Measurements from ENCODE around the gene NINL.

NINL gene

DNA sequence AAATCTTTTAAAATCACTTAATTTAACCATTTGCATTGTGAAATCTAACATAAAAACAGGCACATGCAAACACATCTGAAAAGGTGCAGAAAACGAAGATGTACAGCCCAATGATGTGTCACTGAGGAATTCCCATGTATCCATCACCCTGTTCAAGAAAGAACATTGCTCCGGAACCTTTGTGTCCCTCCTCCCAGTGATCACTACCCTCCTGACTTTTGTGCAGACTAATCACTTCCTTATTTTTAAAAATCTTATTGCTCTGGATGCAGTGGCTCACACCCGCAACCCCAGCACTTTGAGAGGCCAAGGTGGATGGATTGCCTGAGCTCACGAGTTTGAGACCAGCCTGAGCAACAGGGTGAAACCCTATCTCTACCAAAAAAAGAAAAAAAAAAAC lies 163.3 kb downstream of the NINL start:
- Histone ChIP-seq H3K4me1 (ENCODE audit: control insufficient read depth, low read length) (no peaks in the 10 kb centered on the region), H3K27me3 (ENCODE audit: control insufficient read depth, low read length) (no peaks in the 10 kb centered on the region), H3F3A (ENCODE audit: control insufficient read depth, insufficient read depth) (peaks cover 7% of the 10 kb centered on the region; the same call in 1 of the 2 replicates), H3K4me3 (ENCODE audit: low read length) (no peak overlapping the region), H3K4me2 (ENCODE audit: low read length) (no peak overlapping the region), H3K79me2 (ENCODE audit: control insufficient read depth, low read length) (peaks cover 7% of the 10 kb centered on the region; the same call in 1 of the 2 replicates), H3K9me3 (ENCODE audit: control insufficient read depth, insufficient read depth, low read length) (no peaks in the 10 kb centered on the region), H4K20me1 (ENCODE audit: control insufficient read depth, insufficient read depth, low read depth, low read length) (peaks cover 5% of the 10 kb centered on the region; the same call in 1 of the 2 replicates), H3K9me2 (replicated peaks; ENCODE audit: control insufficient read depth, low read length) (no peaks in the 10 kb centered on the region), H3K27ac (ENCODE audit: low read depth, low read length) (no peak overlapping the region), H3K36me3 (ENCODE audit: control insufficient read depth, low read length) (peaks cover 82% of the 10 kb centered on the region)
- no peak for TF ChIP-seq EZH2phosphoT487 (IDR thresholded peaks at IDR 0.05; ENCODE audit: borderline replicate concordance, low read length)
- TF ChIP-seq, protein P1, sequence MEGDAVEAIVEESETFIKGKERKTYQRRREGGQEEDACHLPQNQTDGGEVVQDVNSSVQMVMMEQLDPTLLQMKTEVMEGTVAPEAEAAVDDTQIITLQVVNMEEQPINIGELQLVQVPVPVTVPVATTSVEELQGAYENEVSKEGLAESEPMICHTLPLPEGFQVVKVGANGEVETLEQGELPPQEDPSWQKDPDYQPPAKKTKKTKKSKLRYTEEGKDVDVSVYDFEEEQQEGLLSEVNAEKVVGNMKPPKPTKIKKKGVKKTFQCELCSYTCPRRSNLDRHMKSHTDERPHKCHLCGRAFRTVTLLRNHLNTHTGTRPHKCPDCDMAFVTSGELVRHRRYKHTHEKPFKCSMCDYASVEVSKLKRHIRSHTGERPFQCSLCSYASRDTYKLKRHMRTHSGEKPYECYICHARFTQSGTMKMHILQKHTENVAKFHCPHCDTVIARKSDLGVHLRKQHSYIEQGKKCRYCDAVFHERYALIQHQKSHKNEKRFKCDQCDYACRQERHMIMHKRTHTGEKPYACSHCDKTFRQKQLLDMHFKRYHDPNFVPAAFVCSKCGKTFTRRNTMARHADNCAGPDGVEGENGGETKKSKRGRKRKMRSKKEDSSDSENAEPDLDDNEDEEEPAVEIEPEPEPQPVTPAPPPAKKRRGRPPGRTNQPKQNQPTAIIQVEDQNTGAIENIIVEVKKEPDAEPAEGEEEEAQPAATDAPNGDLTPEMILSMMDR (IDR thresholded peaks at IDR 0.05; ENCODE audit: low read depth, low read length, poor library complexity, severe bottlenecking) = no peak

DNA sequence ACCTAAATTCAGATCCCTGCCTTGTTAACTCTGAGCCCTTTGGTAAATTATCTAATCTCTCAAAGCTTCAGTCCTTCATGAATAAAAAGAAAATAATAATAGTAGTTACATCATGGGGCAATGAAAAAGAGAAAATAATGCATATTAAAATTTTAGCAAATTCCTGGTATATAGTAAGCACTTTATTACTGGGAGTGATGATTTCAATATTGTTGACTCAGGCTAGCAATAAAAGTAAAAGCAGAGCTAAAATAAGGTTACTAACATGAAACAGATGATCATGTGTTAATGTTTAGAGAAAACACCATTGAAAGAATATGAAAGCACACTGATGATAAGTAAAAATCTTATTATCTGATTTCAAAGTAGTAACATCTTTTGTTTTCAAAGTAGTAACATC lies 164.2 kb downstream of the NINL start:
- peaks cover 82% of the 10 kb centered on the region for H3K36me3 ChIP-seq (ENCODE audit: control insufficient read depth, low read length)
- H3F3A ChIP-seq (ENCODE audit: control insufficient read depth, insufficient read depth) = peaks cover 7% of the 10 kb centered on the region; the same call in 1 of the 2 replicates
- no peaks in the 10 kb centered on the region for H3K4me1 ChIP-seq (ENCODE audit: control insufficient read depth, low read length)

DNA sequence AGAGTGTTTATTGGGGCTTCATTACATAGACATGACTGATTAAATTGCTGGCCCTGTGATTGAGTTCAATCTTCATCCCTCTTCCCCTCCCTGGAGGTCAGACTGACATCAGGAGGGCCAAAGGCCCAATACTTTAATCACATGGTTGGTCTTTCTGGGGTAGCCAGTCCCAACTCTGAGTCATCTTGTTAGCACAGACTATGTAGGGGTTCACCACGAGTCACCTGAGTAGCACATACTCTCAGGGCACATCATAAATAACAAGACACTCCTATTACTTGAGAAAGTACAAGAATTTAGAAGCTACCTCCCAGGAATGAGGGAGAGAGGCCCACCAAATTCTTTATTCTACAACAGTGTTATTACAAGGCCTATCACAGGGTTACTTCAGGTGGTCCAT lies 166.6 kb downstream of the NINL start:
- no peak overlapping the region for H3K4me2 ChIP-seq (ENCODE audit: low read length)
- H3K79me2 ChIP-seq (ENCODE audit: control insufficient read depth, low read length) = peaks cover 25% of the 10 kb centered on the region
- no peak overlapping the region for H3K4me3 ChIP-seq (ENCODE audit: low read length)
- no peaks in the 10 kb centered on the region for H3K9me2 ChIP-seq (replicated peaks; ENCODE audit: control insufficient read depth, low read length)
- peaks cover 7% of the 10 kb centered on the region; the same call in 1 of the 2 replicates for H3F3A ChIP-seq (ENCODE audit: control insufficient read depth, insufficient read depth)
- no peaks in the 10 kb centered on the region for H3K4me1 ChIP-seq (ENCODE audit: control insufficient read depth, low read length)
- peaks cover 84% of the 10 kb centered on the region for H3K36me3 ChIP-seq (ENCODE audit: control insufficient read depth, low read length)
- TF ChIP-seq EZH2phosphoT487 (IDR thresholded peaks at IDR 0.05; ENCODE audit: borderline replicate concordance, low read length) = no peak
- TF ChIP-seq, protein P1 (IDR thresholded peaks at IDR 0.05; ENCODE audit: low read depth, low read length, poor library complexity, severe bottlenecking) = no peak
- H3K27ac ChIP-seq (ENCODE audit: low read depth, low read length) = no peak overlapping the region
- H3K9me3 ChIP-seq (ENCODE audit: control insufficient read depth, insufficient read depth, low read length) = no peaks in the 10 kb centered on the region
- no peaks in the 10 kb centered on the region for H3K27me3 ChIP-seq (ENCODE audit: control insufficient read depth, low read length)
- H4K20me1 ChIP-seq (ENCODE audit: control insufficient read depth, insufficient read depth, low read depth, low read length) = peaks cover 8% of the 10 kb centered on the region; the same call in 1 of the 2 replicates

More for the DNA sequence above, 164.2 kb downstream of the NINL start:
- no peak overlapping the region for H3K27ac ChIP-seq (ENCODE audit: low read depth, low read length)
- H4K20me1 ChIP-seq (ENCODE audit: control insufficient read depth, insufficient read depth, low read depth, low read length) = peaks cover 5% of the 10 kb centered on the region; the same call in 1 of the 2 replicates
- TF ChIP-seq EZH2phosphoT487 (IDR thresholded peaks at IDR 0.05; ENCODE audit: borderline replicate concordance, low read length) = no peak
- TF ChIP-seq, protein P1 (IDR thresholded peaks at IDR 0.05; ENCODE audit: low read depth, low read length, poor library complexity, severe bottlenecking) = no peak
- H3K4me3 ChIP-seq (ENCODE audit: low read length) = no peak overlapping the region
- no peaks in the 10 kb centered on the region for H3K9me3 ChIP-seq (ENCODE audit: control insufficient read depth, insufficient read depth, low read length)
- H3K27me3 ChIP-seq (ENCODE audit: control insufficient read depth, low read length) = no peaks in the 10 kb centered on the region
- no peaks in the 10 kb centered on the region for H3K9me2 ChIP-seq (replicated peaks; ENCODE audit: control insufficient read depth, low read length)
- no peak overlapping the region for H3K4me2 ChIP-seq (ENCODE audit: low read length)
- H3K79me2 ChIP-seq (ENCODE audit: control insufficient read depth, low read length) = peaks cover 15% of the 10 kb centered on the region

Data from DOHH2 (cell line).